ENCODE data around the gene ZBTB21.

Gene ZBTB21

GRCh38 chr21:41948901-41949300 is 61.3 kb downstream of the ZBTB21 start:
- no peak overlapping the region for H3K4me3 ChIP-seq (ENCODE audit: low read length)
- H3K27me3 ChIP-seq (ENCODE audit: insufficient read depth, low read length): peaks cover 24% of the 10 kb centered on the region
- no peaks in the 10 kb centered on the region for H3K36me3 ChIP-seq (ENCODE audit: insufficient read depth, low read length)
- no peak overlapping the region for H3K9ac ChIP-seq (ENCODE audit: low read depth, low read length)
- 95% methylated on average over 11 of the region's 11 CpGs for WGBS
- peaks cover 16% of the 10 kb centered on the region for H3K4me1 ChIP-seq (ENCODE audit: insufficient read depth, low read length)
- no peaks in the 10 kb centered on the region for H3K9me3 ChIP-seq (ENCODE audit: insufficient read depth, low read depth, low read length)
- H3K27ac ChIP-seq (ENCODE audit: low read depth, low read length): no peak overlapping the region

DNA sequence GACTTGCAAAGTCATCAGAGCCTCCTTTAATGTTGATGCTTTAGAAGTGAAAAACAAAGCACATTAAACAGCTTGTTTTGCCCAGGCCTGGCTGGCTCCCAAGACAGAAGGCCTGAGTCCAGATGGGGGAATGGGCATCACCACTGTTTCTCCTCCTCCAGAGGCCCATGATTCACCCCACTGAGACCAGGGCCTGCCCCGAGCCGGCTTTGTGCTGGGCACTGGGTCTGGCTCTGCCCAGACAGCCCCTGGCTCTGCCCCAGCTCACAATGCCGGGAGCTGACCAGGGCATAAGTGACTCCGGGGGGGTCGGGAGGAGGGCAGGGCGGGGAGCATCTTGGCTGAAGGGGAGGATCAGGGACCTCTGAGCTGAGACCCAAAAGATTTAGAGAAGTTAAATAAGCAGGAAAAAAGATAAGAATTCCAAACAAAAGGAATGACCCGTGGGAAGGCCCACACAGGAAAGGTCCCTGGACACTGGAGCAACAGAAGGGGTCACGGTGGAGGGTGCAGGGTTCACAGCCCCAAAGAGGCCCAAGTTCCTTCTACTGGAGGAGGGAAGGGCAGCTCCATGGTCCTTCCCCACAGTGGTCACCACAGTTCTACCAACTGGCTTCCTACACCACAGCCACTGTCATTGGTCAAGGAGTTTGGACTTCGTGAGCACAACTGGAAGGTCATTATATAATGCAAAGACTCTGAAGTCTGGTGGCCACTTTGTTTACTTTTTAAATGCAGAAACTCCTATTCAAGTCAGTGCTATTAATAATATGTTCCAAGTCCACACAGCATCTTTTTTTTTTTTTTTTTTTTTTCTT is 61.9 kb downstream of the ZBTB21 start:
- Histone ChIP-seq H3K36me3 (ENCODE audit: insufficient read depth, low read length) (no peaks in the 10 kb centered on the region), H3K27me3 (ENCODE audit: insufficient read depth, low read length) (peaks cover 22% of the 10 kb centered on the region), H3K27ac (ENCODE audit: low read depth, low read length) (no peak overlapping the region), H3K9me3 (ENCODE audit: insufficient read depth, low read depth, low read length) (no peaks in the 10 kb centered on the region), H3K4me1 (ENCODE audit: insufficient read depth, low read length) (peaks cover 16% of the 10 kb centered on the region), H3K4me3 (ENCODE audit: low read length) (no peak overlapping the region), H3K9ac (ENCODE audit: low read depth, low read length) (no peak overlapping the region)
- WGBS: 91% methylated on average over 9 of the region's 9 CpGs

GRCh38 chr21:41945982-41946381 is 64.2 kb downstream of the ZBTB21 start:
- Histone ChIP-seq H3K9me3 (ENCODE audit: insufficient read depth, low read depth, low read length) (no peaks in the 10 kb centered on the region), H3K36me3 (ENCODE audit: insufficient read depth, low read length) (no peaks in the 10 kb centered on the region), H3K9ac (ENCODE audit: low read depth, low read length) (no peak overlapping the region), H3K4me1 (ENCODE audit: insufficient read depth, low read length) (peaks cover 7% of the 10 kb centered on the region; the same call in 1 of the 2 replicates), H3K27me3 (ENCODE audit: insufficient read depth, low read length) (no peaks in the 10 kb centered on the region), H3K4me3 (ENCODE audit: low read length) (no peak overlapping the region), H3K27ac (ENCODE audit: low read depth, low read length) (no peak overlapping the region)
- 94% methylated on average over 8 of the region's 8 CpGs for WGBS

GRCh38 chr21:41943851-41944250 is 66.3 kb downstream of the ZBTB21 start:
- Histone ChIP-seq H3K4me3 (ENCODE audit: low read length) (no peak overlapping the region), H3K36me3 (ENCODE audit: insufficient read depth, low read length) (no peaks in the 10 kb centered on the region), H3K27ac (ENCODE audit: low read depth, low read length) (no peak overlapping the region), H3K9ac (ENCODE audit: low read depth, low read length) (no peak overlapping the region), H3K4me1 (ENCODE audit: insufficient read depth, low read length) (no peaks in the 10 kb centered on the region), H3K27me3 (ENCODE audit: insufficient read depth, low read length) (no peaks in the 10 kb centered on the region), H3K9me3 (ENCODE audit: insufficient read depth, low read depth, low read length) (no peaks in the 10 kb centered on the region)
- WGBS: 95% methylated on average over 10 of the region's 10 CpGs

- Histone ChIP-seq H3K4me1 (ENCODE audit: insufficient read depth, low read length) (no peaks in the 10 kb centered on the region), H3K9me3 (ENCODE audit: insufficient read depth, low read depth, low read length) (no peaks in the 10 kb centered on the region), H3K4me3 (ENCODE audit: low read length) (no peak overlapping the region), H3K27me3 (ENCODE audit: insufficient read depth, low read length) (no peaks in the 10 kb centered on the region), H3K9ac (ENCODE audit: low read depth, low read length) (no peak overlapping the region), H3K27ac (ENCODE audit: low read depth, low read length) (no peak overlapping the region), H3K36me3 (ENCODE audit: insufficient read depth, low read length) (no peaks in the 10 kb centered on the region)
- WGBS: 93% methylated on average over 9 of the region's 9 CpGs
Measured at GRCh38 chr21:41942457-41942856, 67.7 kb downstream of the ZBTB21 start.

GRCh38 chr21:41941941-41942340 is 68.2 kb downstream of the ZBTB21 start:
- Histone ChIP-seq H3K27me3 (ENCODE audit: insufficient read depth, low read length) (no peaks in the 10 kb centered on the region), H3K9ac (ENCODE audit: low read depth, low read length) (no peak overlapping the region), H3K36me3 (ENCODE audit: insufficient read depth, low read length) (no peaks in the 10 kb centered on the region), H3K4me1 (ENCODE audit: insufficient read depth, low read length) (no peaks in the 10 kb centered on the region), H3K9me3 (ENCODE audit: insufficient read depth, low read depth, low read length) (no peaks in the 10 kb centered on the region), H3K27ac (ENCODE audit: low read depth, low read length) (no peak overlapping the region), H3K4me3 (ENCODE audit: low read length) (no peak overlapping the region)
- WGBS: 93% methylated on average over 12 of the region's 12 CpGs

- WGBS: 100% methylated on average over 2 of the region's 3 CpGs
- no peaks in the 10 kb centered on the region for H3K9me3 ChIP-seq (ENCODE audit: insufficient read depth, low read depth, low read length)
- H3K9ac ChIP-seq (ENCODE audit: low read depth, low read length): no peak overlapping the region
- no peak overlapping the region for H3K27ac ChIP-seq (ENCODE audit: low read depth, low read length)
- no peaks in the 10 kb centered on the region for H3K27me3 ChIP-seq (ENCODE audit: insufficient read depth, low read length)
- H3K4me1 ChIP-seq (ENCODE audit: insufficient read depth, low read length): no peaks in the 10 kb centered on the region
- H3K36me3 ChIP-seq (ENCODE audit: insufficient read depth, low read length): no peaks in the 10 kb centered on the region
- no peak overlapping the region for H3K4me3 ChIP-seq (ENCODE audit: low read length)
Measured at GRCh38 chr21:41940431-41940830, 69.7 kb downstream of the ZBTB21 start.

GRCh38 chr21:41939391-41939790 is 70.8 kb downstream of the ZBTB21 start:
- Histone ChIP-seq H3K36me3 (ENCODE audit: insufficient read depth, low read length) (no peaks in the 10 kb centered on the region), H3K4me1 (ENCODE audit: insufficient read depth, low read length) (no peaks in the 10 kb centered on the region), H3K27me3 (ENCODE audit: insufficient read depth, low read length) (no peaks in the 10 kb centered on the region), H3K9ac (ENCODE audit: low read depth, low read length) (no peak overlapping the region), H3K4me3 (ENCODE audit: low read length) (no peak overlapping the region), H3K9me3 (ENCODE audit: insufficient read depth, low read depth, low read length) (no peaks in the 10 kb centered on the region), H3K27ac (ENCODE audit: low read depth, low read length) (no peak overlapping the region)
- WGBS: 94% methylated on average over 8 of the region's 8 CpGs
